Stomach (tissue), 9 donors: ENCODE results near the gene UBE4B. TPM values are rescaled to one million over a fixed set of nuclear protein-coding genes. Genes with fewer than 3 reads are reported as not detected.
A peak's percentile ranks its signal among the peaks of the same experiment; 100 is the strongest.
"Not testable (repeated sequence)": the region's sequence is repeated elsewhere in the genome, so short reads cannot be mapped to it uniquely, and the experiment has no call there.

Experiments
- DNase-seq, 2 donors: peaks; one replicate each; pipeline versions ENCODE4 v3.0.0 to v3.0.0-alpha.2; 2013 to 2019
- H3K27ac ChIP-seq, 5 donors: fragments of 200-600 bp in 4 of 5; sonication (generic) in 4 of 5; one replicate each; pipeline ENCODE4 v1.5.1; 2013 to 2019; ENCODE audit warnings: mild to moderate bottlenecking in 1 of 5, moderate library complexity in 1 of 5
- H3K27me3 ChIP-seq, 3 donors: fragments of 200-600 bp; sonication (generic); one replicate each; pipeline ENCODE4 v1.5.1; 2017 to 2019; ENCODE audit warnings: mixed run types in 1 of 3
- H3K36me3 ChIP-seq, 4 donors: fragments of 200-600 bp; sonication (generic); 1 replicate in 3 of 4; 2 replicates in 1 of 4; pipeline ENCODE4 v1.5.1; 2016 to 2019
- H3K4me1 ChIP-seq, 4 donors: fragments of 200-600 bp; sonication (generic); one replicate each; pipeline ENCODE4 v1.5.1; 2016 to 2019
- H3K4me3 ChIP-seq, 4 donors: fragments of 200-600 bp; sonication (generic) in 3 of 4; one replicate each; pipeline ENCODE4 v1.5.1; 2016 to 2019; ENCODE audit warnings: mild to moderate bottlenecking in 1 of 4
- H3K9me3 ChIP-seq, 4 donors: fragments of 200-600 bp; sonication (generic); one replicate each; pipeline ENCODE4 v1.5.1; 2016 to 2019
- CTCF ChIP-seq, 7 experiments: fragments of 450-650 bp in 4 of 7; fragments of 200-600 bp in 3 of 7; sonication (generic) in 3 of 7; IDR thresholded peaks; one replicate each; pipeline ENCODE4 v1.5.1; 2016 to 2019; ENCODE audit warnings: antibody characterized with exemption in 7 of 7, control low read depth in 2 of 7, mild to moderate bottlenecking in 1 of 7
- EP300 ChIP-seq: sonication (generic); formaldehyde crosslinking; IDR thresholded peaks from one replicate; pipeline ENCODE4 v1.6.1; 2017; ENCODE audit warnings: antibody characterized with exemption
- POLR2A ChIP-seq, 4 donors: fragments of 450-650 bp; IDR thresholded peaks; one replicate each; pipeline ENCODE4 v1.6.1; 2016; ENCODE audit warnings: antibody characterized with exemption in 4 of 4, control low read depth in 2 of 4, mild to moderate bottlenecking in 1 of 4, moderate library complexity in 1 of 4
- POLR2AphosphoS5 ChIP-seq, 3 donors: sonication (generic); formaldehyde crosslinking; IDR thresholded peaks; one replicate each; pipeline ENCODE4 v1.6.1; 2016; ENCODE audit warnings: antibody characterized with exemption in 3 of 3
- WGBS, 5 donors: extraction: QIAGEN DNeasy Blood & Tissue Kit in 3 of 5; methylation state at CpG; one replicate each; pipeline versions ENCODE4 v1.1.5 to v1.1.7; 2013 to 2018; 5-methylcytosine and 5-hydroxymethylcytosine counted together
- intact Hi-C: fragments of 100-400 bp; cut with DNase I; formaldehyde crosslinking; loops from one replicate; pipeline ENCODE4 v1.15.1; 2023; ENCODE audit warnings: low total_unique reads
- polyA plus RNA-seq, 3 donors: library from polyadenylated mRNA; stranded (reverse); fragments of 200-250 nt; gene quantifications; one replicate each; pipeline ENCODE4 v1.2.3, GENCODE V29; 2013
- total RNA-seq, 5 donors: library from RNA; depleted of rRNA; stranded (reverse); fragments of >200 nt; gene quantifications; one replicate each; pipeline versions ENCODE4 v1.1.0 to v1.2.3, GENCODE V29; 2014 to 2016
- donor health status: healthy with polysubstance abuse.
- donor health status: Bipolar disorder and iron deficiency.
- donor health status: healthy.

UBE4B gene
- total and polyA plus RNA-seq, 8 donors = 13.3 to 82.9 (median 39.5) TPM

DNA sequence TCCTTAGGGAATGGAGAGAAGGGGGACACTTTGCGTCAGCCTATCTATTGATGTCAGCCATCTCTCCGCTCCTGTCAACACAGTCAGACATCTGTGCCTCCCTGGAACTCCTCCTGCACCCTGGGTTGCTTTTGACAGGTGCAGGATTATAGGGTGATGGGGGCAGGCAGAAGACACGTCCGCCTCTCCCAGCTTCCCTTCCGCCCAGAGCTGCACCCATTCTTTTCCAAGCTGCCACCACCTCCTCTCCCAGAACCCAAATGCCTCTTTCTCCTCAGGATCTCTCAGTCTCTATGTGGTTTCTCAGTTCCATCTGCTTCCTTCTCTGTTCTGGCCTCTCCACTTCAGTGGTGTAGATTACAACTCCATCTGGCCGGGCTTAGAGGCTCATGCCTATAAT, 160.5 kb downstream of the UBE4B start:
- intact Hi-C loops = no loop called here
- Histone ChIP-seq H3K4me1 (peaks cover 0 to 9% (median 0%) of the 10 kb centered on the region in 4 donors), H3K27ac (no peak overlapping the region), H3K36me3 (no peaks in the 10 kb centered on the region), H3K27me3 (no peaks in the 10 kb centered on the region), H3K4me3 (no peak overlapping the region), H3K9me3 (no peaks in the 10 kb centered on the region)
- 67 to 80% (median 75%) methylated on average over 6 of the region's 6 CpGs for WGBS, 5 donors
- TF ChIP-seq POLR2A (IDR thresholded peaks at IDR 0.05) = no peak
- no peak for TF ChIP-seq CTCF (IDR thresholded peaks at IDR 0.05)
- TF ChIP-seq POLR2AphosphoS5 (IDR thresholded peaks at IDR 0.05) = no peak
- TF ChIP-seq EP300 = no peak
- no peak for DNase-seq

DNA sequence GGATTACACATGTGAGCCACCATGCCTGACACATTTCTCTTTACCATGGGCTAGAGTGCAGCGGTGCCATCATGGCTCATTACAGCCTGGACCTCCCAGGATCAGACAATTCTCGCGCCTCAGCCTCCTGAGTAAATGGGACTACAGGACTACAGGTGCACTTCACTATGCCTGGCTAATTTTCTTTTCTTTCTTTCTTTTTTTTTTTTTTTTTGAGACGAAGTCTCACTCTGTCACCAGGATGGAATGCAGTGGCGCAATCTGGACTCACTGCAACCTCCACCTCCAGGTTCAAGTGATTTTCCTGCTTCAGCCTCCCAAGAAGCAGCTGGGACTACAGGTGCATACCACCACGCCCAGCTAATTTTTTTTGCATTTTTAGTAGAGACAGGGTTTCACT, 162.8 kb downstream of the UBE4B start:
- 83 to 89% (median 87%) methylated on average over 6 of the region's 6 CpGs for WGBS, 5 donors
- TF ChIP-seq POLR2AphosphoS5 (IDR thresholded peaks at IDR 0.05) (no peak), POLR2A (IDR thresholded peaks at IDR 0.05) (no peak), CTCF (IDR thresholded peaks at IDR 0.05) (no peak), EP300 (no peak)
- intact Hi-C loops = no loop called here

DNA sequence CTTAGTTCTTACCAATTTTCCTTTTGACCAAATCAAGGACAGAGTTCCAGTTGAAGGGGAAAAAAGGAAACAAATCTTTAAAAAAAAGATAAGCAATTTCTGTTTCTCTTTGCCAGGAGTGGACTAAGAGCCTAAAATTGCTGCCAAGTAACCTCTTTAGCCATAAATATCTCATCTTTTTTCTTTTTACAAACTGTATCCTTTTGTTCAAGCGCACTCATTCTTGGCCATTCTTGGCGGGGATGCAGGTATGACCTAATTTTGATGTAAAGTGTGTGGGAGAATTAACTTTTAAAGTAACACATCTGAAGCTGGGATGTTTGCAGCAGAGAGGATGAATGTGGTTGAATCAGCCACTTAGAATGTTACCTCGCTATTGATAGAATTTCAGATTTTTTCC, 164.2 kb downstream of the UBE4B start:
- no peak overlapping the region for H3K27ac ChIP-seq
- H3K36me3 ChIP-seq = no peaks in the 10 kb centered on the region
- WGBS, 5 donors = 30 to 49% (median 45%) methylated on average over 3 of the region's 3 CpGs
- TF ChIP-seq EP300 (no peak), CTCF (IDR thresholded peaks at IDR 0.05) (no peak), POLR2AphosphoS5 (IDR thresholded peaks at IDR 0.05) (no peak), POLR2A (IDR thresholded peaks at IDR 0.05) (no peak)
- H3K4me3 ChIP-seq = no peak overlapping the region
- DNase-seq = peak in 1 of 2 donors; percentile 79
- H3K4me1 ChIP-seq = peaks cover 0 to 9% (median 0%) of the 10 kb centered on the region in 4 donors
- intact Hi-C loops = no loop called here
- no peaks in the 10 kb centered on the region for H3K9me3 ChIP-seq
- no peaks in the 10 kb centered on the region for H3K27me3 ChIP-seq

More for the DNA sequence above, 162.8 kb downstream of the UBE4B start:
- no peaks in the 10 kb centered on the region for H3K9me3 ChIP-seq
- peaks cover 0 to 9% (median 0%) of the 10 kb centered on the region in 4 donors for H3K4me1 ChIP-seq
- H3K4me3 ChIP-seq = no peak overlapping the region
- no peak for DNase-seq
- H3K27ac ChIP-seq = no peak overlapping the region
- no peaks in the 10 kb centered on the region for H3K36me3 ChIP-seq
- no peaks in the 10 kb centered on the region for H3K27me3 ChIP-seq

GRCh38 chr1:10200620-10201019, 167.9 kb downstream of the UBE4B start:
- DNase-seq = no peak
- H3K9me3 ChIP-seq = no peaks in the 10 kb centered on the region
- no peaks in the 10 kb centered on the region for H3K27me3 ChIP-seq
- intact Hi-C loops = loop anchor here (10.0 kb wide), 1 partner anchor 134 kb away; no protein-coding TSS in a partner anchor
- 90 to 96% (median 93%) methylated on average over 4 of the region's 4 CpGs for WGBS, 5 donors
- H3K36me3 ChIP-seq = no peaks in the 10 kb centered on the region
- TF ChIP-seq POLR2A (IDR thresholded peaks at IDR 0.05) = no peak
- no peak for TF ChIP-seq EP300
- no peak for TF ChIP-seq POLR2AphosphoS5 (IDR thresholded peaks at IDR 0.05)
- no peak overlapping the region for H3K4me3 ChIP-seq
- H3K27ac ChIP-seq = no peak overlapping the region
- peaks cover 0 to 5% (median 0%) of the 10 kb centered on the region in 4 donors for H3K4me1 ChIP-seq

DNA sequence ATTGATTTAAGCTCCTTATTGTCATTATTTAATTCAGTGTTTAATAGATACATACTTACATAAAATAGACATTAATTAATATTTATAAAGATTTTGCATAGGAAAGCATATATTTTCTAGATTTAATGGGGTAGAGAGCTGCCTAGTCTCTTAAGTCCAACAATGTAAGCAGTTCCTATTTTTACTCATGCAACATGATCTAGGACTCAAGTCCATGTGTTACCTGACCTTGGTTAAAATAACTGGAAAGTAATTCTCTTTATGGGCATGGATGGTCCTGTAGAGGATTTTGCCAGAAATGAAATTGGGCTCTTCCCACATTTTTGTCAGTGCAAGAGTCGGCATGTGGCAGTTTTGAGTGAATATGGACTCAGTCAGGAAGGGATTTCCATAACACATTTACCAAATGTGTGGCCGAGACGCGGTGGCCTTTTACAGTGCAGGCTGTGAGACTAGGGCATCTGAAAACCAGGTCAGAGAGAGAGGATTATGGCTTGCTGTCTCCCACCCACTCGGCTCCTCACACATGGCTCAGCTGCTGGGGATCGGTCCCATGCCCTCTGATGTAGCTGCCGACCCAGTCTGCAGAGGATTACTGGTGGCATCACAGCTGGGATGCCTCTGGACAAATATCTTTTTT, 171.4 kb downstream of the UBE4B start:
- WGBS, 5 donors = 63 to 77% (median 70%) methylated on average over 7 of the region's 7 CpGs
- TF ChIP-seq CTCF (IDR thresholded peaks at IDR 0.05) (no peak), POLR2A (IDR thresholded peaks at IDR 0.05) (no peak), POLR2AphosphoS5 (IDR thresholded peaks at IDR 0.05) (no peak), EP300 (no peak)

DNA sequence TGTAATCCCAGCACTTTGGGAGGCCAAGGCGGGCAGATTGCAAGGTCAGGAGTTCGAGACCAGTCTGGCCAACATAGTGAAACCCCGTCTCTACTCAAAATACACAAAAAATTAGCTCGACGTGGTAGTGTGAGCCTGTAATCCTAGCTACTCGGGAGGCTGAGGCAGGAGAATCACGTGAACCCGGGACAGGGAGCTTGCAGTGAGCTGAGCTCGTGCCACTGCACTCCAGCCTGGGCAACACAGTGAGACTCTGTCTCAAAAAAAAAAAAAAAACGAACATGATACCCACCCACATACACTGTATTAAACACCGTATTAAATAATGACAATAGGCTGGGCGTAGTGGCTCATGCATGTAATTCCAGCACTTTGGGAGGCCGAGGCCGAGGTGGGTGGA, 172.4 kb downstream of the UBE4B start:
- intact Hi-C loops = loop anchor here (10.0 kb wide), 1 partner anchor 130 kb away; no protein-coding TSS in a partner anchor
- DNase-seq, H3K27ac ChIP-seq, H3K27me3 ChIP-seq, H3K36me3 ChIP-seq, H3K9me3 ChIP-seq, H3K4me3 ChIP-seq: not testable (repeated sequence)
- WGBS, 5 donors = 84 to 91% (median 85%) methylated on average over 14 of the region's 14 CpGs
- H3K4me1 ChIP-seq = peaks cover 0 to 11% (median 6%) of the 10 kb centered on the region in 4 donors

More for the DNA sequence above, 171.4 kb downstream of the UBE4B start:
- DNase-seq = no peak
- no peak overlapping the region for H3K4me3 ChIP-seq
- intact Hi-C loops = loop anchor here (10.0 kb wide), 1 partner anchor 131 kb away; no protein-coding TSS in a partner anchor
- H3K27me3 ChIP-seq = no peaks in the 10 kb centered on the region
- H3K36me3 ChIP-seq = no peaks in the 10 kb centered on the region
- no peak overlapping the region for H3K27ac ChIP-seq
- peaks cover 0 to 3% (median under 1%) of the 10 kb centered on the region in 4 donors for H3K4me1 ChIP-seq
- no peaks in the 10 kb centered on the region for H3K9me3 ChIP-seq
